WTC11 (cell line): ENCODE data around the gene NAB2.

Experiments used
- CREM ChIP-seq: sonication (generic); formaldehyde crosslinking; IDR thresholded peaks from 2 replicates; pipeline ENCODE4 v1.8.1; 2022; ENCODE audit warnings: mild to moderate bottlenecking, missing genetic modification reagents, moderate library complexity
- ELF4 ChIP-seq: sonication (generic); formaldehyde crosslinking; IDR thresholded peaks from 2 replicates; pipeline ENCODE4 v1.8.1; 2022; ENCODE audit warnings: low read depth, mild to moderate bottlenecking, moderate library complexity, missing genetic modification reagents
- NR1H2 ChIP-seq: sonication (generic); formaldehyde crosslinking; IDR thresholded peaks from 2 replicates; pipeline ENCODE4 v1.9.0; 2021; ENCODE audit warnings: mild to moderate bottlenecking, moderate library complexity, missing genetic modification reagents
- TEAD4 ChIP-seq: sonication (generic); formaldehyde crosslinking; IDR thresholded peaks from 2 replicates; pipeline ENCODE4 v1.8.0; 2022; ENCODE audit warnings: mild to moderate bottlenecking, missing genetic modification reagents
- TF ChIP-seq, protein P1 (sequence below): fragments of 200-600 bp; IDR thresholded peaks from 2 replicates; pipeline ENCODE4 v1.8.0; 2022; ENCODE audit warnings: antibody characterized with exemption
- TF ChIP-seq, protein P2 (sequence below): sonication (generic); formaldehyde crosslinking; IDR thresholded peaks from 2 replicates; pipeline ENCODE4 v1.8.1; 2022; ENCODE audit warnings: missing genetic modification reagents, borderline replicate concordance
- TF ChIP-seq, protein P3 (sequence below): sonication (generic); formaldehyde crosslinking; IDR thresholded peaks from 2 replicates; pipeline ENCODE4 v1.8.1; 2023; ENCODE audit warnings: mild to moderate bottlenecking, moderate library complexity, missing genetic modification reagents
- TF ChIP-seq, protein P4 (sequence below): sonication (generic); formaldehyde crosslinking; IDR thresholded peaks from 2 replicates; pipeline ENCODE4 v1.8.0; 2022; ENCODE audit warnings: mild to moderate bottlenecking, missing genetic modification reagents
- TF ChIP-seq, protein P5 (sequence below): sonication (generic); formaldehyde crosslinking; IDR thresholded peaks from 2 replicates; pipeline ENCODE4 v1.8.0; 2022; ENCODE audit warnings: mild to moderate bottlenecking, missing genetic modification reagents
- TF ChIP-seq, protein P6 (sequence below): sonication (generic); formaldehyde crosslinking; IDR thresholded peaks from 2 replicates; pipeline ENCODE4 v1.8.0; 2022; ENCODE audit warnings: mild to moderate bottlenecking, missing genetic modification reagents

DNA sequence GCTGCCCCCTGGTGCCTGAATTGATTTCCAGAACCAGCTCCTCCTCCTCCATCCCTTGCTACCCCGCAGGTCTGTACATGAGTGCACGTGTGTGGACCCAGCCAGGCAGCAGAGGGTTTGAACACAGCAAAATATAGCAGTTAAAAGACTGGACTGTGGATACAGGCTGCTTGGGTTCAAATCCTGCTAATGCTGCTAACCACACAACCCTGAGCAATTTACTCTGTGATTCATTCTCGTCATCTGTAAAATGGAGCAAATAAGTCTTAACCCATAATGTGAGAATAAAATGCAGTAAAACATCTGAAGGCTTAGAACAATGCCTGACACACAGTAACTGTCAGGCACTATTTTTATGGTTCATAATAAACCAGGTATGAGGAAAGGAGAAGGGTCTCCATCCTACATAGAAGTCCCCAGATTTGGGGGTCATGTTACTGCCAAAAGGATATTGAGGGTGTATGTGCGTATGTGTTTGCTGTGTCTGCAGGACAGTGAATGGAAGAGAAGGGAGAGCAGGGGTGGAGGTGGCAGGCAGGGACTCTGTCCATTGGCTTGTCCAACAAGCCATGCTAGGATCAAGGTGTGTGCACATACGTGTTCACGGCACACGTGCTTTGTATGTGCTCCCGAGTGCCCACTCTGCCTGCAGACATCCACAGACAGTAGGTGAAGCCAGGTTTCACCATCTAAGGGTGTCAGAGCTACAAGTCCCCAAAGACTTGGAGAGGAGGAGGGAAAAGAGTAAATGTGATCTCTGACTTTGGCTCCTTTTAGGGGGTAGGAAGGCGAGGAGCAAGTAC is 23.8 kb downstream of the NAB2 start:
- TF ChIP-seq, protein P1, sequence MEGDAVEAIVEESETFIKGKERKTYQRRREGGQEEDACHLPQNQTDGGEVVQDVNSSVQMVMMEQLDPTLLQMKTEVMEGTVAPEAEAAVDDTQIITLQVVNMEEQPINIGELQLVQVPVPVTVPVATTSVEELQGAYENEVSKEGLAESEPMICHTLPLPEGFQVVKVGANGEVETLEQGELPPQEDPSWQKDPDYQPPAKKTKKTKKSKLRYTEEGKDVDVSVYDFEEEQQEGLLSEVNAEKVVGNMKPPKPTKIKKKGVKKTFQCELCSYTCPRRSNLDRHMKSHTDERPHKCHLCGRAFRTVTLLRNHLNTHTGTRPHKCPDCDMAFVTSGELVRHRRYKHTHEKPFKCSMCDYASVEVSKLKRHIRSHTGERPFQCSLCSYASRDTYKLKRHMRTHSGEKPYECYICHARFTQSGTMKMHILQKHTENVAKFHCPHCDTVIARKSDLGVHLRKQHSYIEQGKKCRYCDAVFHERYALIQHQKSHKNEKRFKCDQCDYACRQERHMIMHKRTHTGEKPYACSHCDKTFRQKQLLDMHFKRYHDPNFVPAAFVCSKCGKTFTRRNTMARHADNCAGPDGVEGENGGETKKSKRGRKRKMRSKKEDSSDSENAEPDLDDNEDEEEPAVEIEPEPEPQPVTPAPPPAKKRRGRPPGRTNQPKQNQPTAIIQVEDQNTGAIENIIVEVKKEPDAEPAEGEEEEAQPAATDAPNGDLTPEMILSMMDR = no peak; the same call in 1 of the 2 replicates
- TF ChIP-seq ELF4 = no peak
- TF ChIP-seq NR1H2 = no peak
- TF ChIP-seq, protein P2, sequence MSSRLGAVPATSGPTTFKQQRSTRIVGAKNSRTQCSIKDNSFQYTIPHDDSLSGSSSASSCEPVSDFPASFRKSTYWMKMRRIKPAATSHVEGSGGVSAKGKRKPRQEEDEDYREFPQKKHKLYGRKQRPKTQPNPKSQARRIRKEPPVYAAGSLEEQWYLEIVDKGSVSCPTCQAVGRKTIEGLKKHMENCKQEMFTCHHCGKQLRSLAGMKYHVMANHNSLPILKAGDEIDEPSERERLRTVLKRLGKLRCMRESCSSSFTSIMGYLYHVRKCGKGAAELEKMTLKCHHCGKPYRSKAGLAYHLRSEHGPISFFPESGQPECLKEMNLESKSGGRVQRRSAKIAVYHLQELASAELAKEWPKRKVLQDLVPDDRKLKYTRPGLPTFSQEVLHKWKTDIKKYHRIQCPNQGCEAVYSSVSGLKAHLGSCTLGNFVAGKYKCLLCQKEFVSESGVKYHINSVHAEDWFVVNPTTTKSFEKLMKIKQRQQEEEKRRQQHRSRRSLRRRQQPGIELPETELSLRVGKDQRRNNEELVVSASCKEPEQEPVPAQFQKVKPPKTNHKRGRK = no peak
- TF ChIP-seq, protein P3, sequence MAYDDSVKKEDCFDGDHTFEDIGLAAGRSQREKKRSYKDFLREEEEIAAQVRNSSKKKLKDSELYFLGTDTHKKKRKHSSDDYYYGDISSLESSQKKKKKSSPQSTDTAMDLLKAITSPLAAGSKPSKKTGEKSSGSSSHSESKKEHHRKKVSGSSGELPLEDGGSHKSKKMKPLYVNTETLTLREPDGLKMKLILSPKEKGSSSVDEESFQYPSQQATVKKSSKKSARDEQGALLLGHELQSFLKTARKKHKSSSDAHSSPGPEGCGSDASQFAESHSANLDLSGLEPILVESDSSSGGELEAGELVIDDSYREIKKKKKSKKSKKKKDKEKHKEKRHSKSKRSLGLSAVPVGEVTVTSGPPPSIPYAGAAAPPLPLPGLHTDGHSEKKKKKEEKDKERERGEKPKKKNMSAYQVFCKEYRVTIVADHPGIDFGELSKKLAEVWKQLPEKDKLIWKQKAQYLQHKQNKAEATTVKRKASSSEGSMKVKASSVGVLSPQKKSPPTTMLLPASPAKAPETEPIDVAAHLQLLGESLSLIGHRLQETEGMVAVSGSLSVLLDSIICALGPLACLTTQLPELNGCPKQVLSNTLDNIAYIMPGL (CRISPR knock-in tag) = no peak
- TF ChIP-seq, protein P4, sequence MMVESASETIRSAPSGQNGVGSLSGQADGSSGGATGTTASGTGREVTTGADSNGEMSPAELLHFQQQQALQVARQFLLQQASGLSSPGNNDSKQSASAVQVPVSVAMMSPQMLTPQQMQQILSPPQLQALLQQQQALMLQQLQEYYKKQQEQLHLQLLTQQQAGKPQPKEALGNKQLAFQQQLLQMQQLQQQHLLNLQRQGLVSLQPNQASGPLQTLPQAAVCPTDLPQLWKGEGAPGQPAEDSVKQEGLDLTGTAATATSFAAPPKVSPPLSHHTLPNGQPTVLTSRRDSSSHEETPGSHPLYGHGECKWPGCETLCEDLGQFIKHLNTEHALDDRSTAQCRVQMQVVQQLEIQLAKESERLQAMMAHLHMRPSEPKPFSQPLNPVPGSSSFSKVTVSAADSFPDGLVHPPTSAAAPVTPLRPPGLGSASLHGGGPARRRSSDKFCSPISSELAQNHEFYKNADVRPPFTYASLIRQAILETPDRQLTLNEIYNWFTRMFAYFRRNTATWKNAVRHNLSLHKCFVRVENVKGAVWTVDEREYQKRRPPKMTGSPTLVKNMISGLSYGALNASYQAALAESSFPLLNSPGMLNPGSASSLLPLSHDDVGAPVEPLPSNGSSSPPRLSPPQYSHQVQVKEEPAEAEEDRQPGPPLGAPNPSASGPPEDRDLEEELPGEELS (CRISPR knock-in tag) = no peak
- TF ChIP-seq TEAD4 (CRISPR knock-in tag) = no peak
- TF ChIP-seq, protein P5, sequence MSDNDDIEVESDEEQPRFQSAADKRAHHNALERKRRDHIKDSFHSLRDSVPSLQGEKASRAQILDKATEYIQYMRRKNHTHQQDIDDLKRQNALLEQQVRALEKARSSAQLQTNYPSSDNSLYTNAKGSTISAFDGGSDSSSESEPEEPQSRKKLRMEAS (CRISPR knock-in tag) = no peak
- TF ChIP-seq, protein P6, sequence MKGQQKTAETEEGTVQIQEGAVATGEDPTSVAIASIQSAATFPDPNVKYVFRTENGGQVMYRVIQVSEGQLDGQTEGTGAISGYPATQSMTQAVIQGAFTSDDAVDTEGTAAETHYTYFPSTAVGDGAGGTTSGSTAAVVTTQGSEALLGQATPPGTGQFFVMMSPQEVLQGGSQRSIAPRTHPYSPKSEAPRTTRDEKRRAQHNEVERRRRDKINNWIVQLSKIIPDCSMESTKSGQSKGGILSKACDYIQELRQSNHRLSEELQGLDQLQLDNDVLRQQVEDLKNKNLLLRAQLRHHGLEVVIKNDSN (CRISPR knock-in tag) = no peak
- no peak for TF ChIP-seq CREM
